Measurements from ENCODE around the gene SKP1. TPM values are rescaled to one million over a fixed set of nuclear protein-coding genes. Genes with fewer than 3 reads are reported as not detected.

SKP1 gene
- polyA plus RNA-seq, 3 donors: 182 to 787 (median 735) TPM

DNA sequence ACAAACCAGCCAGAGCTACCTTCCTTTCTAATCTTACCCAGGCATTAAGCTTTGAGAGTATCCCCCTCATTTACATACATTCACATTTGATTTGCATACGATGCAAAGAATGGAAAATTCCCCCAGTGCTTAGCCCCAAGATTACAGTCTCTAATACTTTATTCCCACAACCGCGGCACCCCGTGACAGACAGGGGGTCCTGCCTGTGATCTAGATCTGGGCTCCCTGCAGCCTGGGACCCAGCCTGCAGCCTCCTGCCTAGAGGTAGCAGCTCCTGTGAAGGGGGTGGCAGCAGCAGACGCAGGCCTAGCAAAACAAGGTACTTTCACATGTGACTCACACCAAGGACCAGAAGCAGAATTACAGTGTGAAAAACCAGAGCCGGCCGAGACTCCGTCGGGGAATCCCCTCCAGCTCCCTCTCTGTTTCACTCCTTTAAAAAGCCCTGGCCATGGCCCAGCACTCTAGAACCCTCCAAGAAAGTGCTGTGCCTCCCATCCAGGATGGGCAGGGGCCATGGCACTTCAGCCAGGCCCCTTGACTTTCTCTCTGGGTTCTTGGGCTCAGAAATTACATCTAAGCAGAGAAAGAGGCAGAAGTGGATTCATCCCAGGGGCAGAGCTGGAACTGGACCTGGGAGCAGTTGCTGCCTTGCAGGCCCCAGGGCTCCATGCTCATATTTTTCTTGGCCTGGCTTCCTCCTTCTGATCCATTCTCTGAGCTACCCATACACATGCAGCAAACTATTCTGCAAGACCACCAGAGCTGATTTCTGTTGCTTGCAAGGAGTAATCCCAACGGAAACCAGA lies 76.3 kb downstream of the SKP1 start:
- no peak overlapping the region for H3K4me3 Mint-ChIP-seq
- H3K9me3 Mint-ChIP-seq: no peaks in the 10 kb centered on the region
- peaks cover 3 to 14% (median 5%) of the 10 kb centered on the region in 3 donors for H3K27me3 Mint-ChIP-seq (ENCODE audit: low read depth in 3 of 3)
- Histone ChIP-seq H3K27me3 (ENCODE audit: control insufficient read depth in 2 of 2, insufficient read depth in 2 of 2, low read length in 2 of 2) (no peaks in the 10 kb centered on the region), H3K27ac (ENCODE audit: low read depth in 1 of 2, low read length in 2 of 2) (no peak overlapping the region), H3K4me2 (replicated peaks; ENCODE audit: extremely low read depth, low read length, poor library complexity, severe bottlenecking) (no peak overlapping the region), H3K9me3 (replicated peaks in 1 of 2; ENCODE audit: control insufficient read depth in 1 of 2, insufficient read depth in 1 of 2, low read length in 2 of 2) (no peaks in the 10 kb centered on the region), H4K20me1 (ENCODE audit: insufficient read depth, low read length) (no peaks in the 10 kb centered on the region), H2AFZ (ENCODE audit: insufficient read depth, low read depth, low read length, poor library complexity, severe bottlenecking) (no peak overlapping the region), H3K9ac (ENCODE audit: insufficient read depth, low read length, poor library complexity, severe bottlenecking) (no peak overlapping the region), H3K4me3 (replicated peaks in 1 of 3; ENCODE audit: low read depth in 2 of 3, low read length in 3 of 3) (no peak overlapping the region), H3K36me3 (replicated peaks in 1 of 2; ENCODE audit: control insufficient read depth in 1 of 2, insufficient read depth in 2 of 2, low read length in 2 of 2) (no peaks in the 10 kb centered on the region), H3K79me2 (ENCODE audit: insufficient read depth, low read length) (no peaks in the 10 kb centered on the region), H3K4me1 (ENCODE audit: control insufficient read depth in 1 of 2, insufficient read depth in 2 of 2, low read length in 2 of 2) (no peaks in the 10 kb centered on the region)
- intact Hi-C loops (cut with micrococcal nuclease): loop anchor here in 1 of 2 donors (5.0 kb wide), 1 partner anchor 42 kb away; no protein-coding TSS in a partner anchor
- no peak for DNase-seq
- WGBS (ENCODE audit: insufficient coverage): 96% methylated on average over 10 of the region's 10 CpGs
- H3K4me1 Mint-ChIP-seq: peaks cover 1% of the 10 kb centered on the region
- H3K27ac Mint-ChIP-seq: no peak overlapping the region
- TF ChIP-seq, protein P1, sequence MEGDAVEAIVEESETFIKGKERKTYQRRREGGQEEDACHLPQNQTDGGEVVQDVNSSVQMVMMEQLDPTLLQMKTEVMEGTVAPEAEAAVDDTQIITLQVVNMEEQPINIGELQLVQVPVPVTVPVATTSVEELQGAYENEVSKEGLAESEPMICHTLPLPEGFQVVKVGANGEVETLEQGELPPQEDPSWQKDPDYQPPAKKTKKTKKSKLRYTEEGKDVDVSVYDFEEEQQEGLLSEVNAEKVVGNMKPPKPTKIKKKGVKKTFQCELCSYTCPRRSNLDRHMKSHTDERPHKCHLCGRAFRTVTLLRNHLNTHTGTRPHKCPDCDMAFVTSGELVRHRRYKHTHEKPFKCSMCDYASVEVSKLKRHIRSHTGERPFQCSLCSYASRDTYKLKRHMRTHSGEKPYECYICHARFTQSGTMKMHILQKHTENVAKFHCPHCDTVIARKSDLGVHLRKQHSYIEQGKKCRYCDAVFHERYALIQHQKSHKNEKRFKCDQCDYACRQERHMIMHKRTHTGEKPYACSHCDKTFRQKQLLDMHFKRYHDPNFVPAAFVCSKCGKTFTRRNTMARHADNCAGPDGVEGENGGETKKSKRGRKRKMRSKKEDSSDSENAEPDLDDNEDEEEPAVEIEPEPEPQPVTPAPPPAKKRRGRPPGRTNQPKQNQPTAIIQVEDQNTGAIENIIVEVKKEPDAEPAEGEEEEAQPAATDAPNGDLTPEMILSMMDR (IDR thresholded peaks at IDR 0.05): no peak
- no peaks in the 10 kb centered on the region for H3K36me3 Mint-ChIP-seq

DNA sequence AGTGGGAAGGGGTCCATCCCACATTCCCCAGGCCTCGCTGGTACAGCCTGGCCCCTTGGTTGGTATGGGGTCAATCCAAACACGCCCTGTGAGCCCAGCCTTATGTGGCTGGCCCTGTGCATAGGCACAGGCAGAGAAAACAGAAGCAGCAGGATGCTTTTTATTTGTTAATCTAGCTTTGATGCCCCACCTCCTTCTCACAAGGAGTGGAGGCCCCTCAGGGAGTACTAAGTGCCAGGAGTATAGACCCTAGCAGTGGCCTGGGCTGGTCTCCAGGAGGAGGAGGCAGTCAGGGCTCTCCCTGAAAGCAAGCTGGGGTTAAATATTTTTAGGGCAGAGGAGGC lies 76.8 kb downstream of the SKP1 start:
- Histone ChIP-seq H3K27ac (ENCODE audit: low read depth in 1 of 2, low read length in 2 of 2) (no peak overlapping the region), H3K9ac (ENCODE audit: insufficient read depth, low read length, poor library complexity, severe bottlenecking) (no peak overlapping the region), H3K79me2 (ENCODE audit: insufficient read depth, low read length) (no peaks in the 10 kb centered on the region), H3K27me3 (ENCODE audit: control insufficient read depth in 2 of 2, insufficient read depth in 2 of 2, low read length in 2 of 2) (no peaks in the 10 kb centered on the region), H3K4me1 (ENCODE audit: control insufficient read depth in 1 of 2, insufficient read depth in 2 of 2, low read length in 2 of 2) (no peaks in the 10 kb centered on the region), H2AFZ (ENCODE audit: insufficient read depth, low read depth, low read length, poor library complexity, severe bottlenecking) (no peak overlapping the region), H3K4me3 (replicated peaks in 1 of 3; ENCODE audit: low read depth in 2 of 3, low read length in 3 of 3) (no peak overlapping the region), H3K4me2 (replicated peaks; ENCODE audit: extremely low read depth, low read length, poor library complexity, severe bottlenecking) (no peak overlapping the region), H3K36me3 (replicated peaks in 1 of 2; ENCODE audit: control insufficient read depth in 1 of 2, insufficient read depth in 2 of 2, low read length in 2 of 2) (no peaks in the 10 kb centered on the region), H3K9me3 (replicated peaks in 1 of 2; ENCODE audit: control insufficient read depth in 1 of 2, insufficient read depth in 1 of 2, low read length in 2 of 2) (no peaks in the 10 kb centered on the region), H4K20me1 (ENCODE audit: insufficient read depth, low read length) (no peaks in the 10 kb centered on the region)
- no peak for DNase-seq
- Mint-ChIP-seq H3K36me3 (no peaks in the 10 kb centered on the region), H3K27me3 (ENCODE audit: low read depth in 3 of 3) (peaks cover 3 to 11% (median 7%) of the 10 kb centered on the region in 3 donors), H3K4me3 (no peak overlapping the region), H3K27ac (no peak overlapping the region), H3K4me1 (peaks cover 1% of the 10 kb centered on the region), H3K9me3 (no peaks in the 10 kb centered on the region)
- intact Hi-C loops (cut with micrococcal nuclease): loop anchor here in 1 of 2 donors (5.0 kb wide), 1 partner anchor 42 kb away; no protein-coding TSS in a partner anchor
- WGBS (ENCODE audit: insufficient coverage): no CpG with 5 or more reads among the region's 2 CpGs
- TF ChIP-seq, protein P1 (IDR thresholded peaks at IDR 0.05): no peak

Measured in CD14-positive monocyte (primary cell).